ENCODE results near the gene RTN1. TPM values are rescaled to one million over a fixed set of nuclear protein-coding genes. Genes with fewer than 3 reads are reported as not detected.

The RTN1 gene
- total RNA-seq, 1 donor from 2014 or later = not detected

DNA sequence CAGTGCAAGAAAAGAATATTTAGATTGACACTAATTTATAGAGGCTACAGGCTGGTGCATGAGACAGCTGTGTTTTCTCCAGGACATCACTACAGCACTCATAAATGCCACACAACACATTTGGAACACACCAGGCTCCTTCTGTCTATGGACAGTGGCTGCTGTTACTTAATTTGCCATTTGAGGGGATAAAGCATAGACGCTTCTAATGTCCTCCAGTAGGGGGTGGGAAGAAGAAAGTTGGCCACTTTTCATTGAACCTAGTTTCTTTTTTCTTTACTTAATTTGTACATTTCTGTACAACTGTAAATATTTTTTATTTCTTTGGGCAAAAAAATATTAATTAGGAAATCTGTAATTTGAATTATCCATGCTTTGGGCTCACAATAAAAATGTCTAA, 12.4 kb upstream of the RTN1 start:
- no peaks in the 10 kb centered on the region for H3K4me1 Mint-ChIP-seq (ENCODE audit: low read depth)
- H3K27ac Mint-ChIP-seq = no peak overlapping the region
- H3K27me3 Mint-ChIP-seq (ENCODE audit: insufficient read depth) = no peaks in the 10 kb centered on the region
- peaks cover 3% of the 10 kb centered on the region for H3K9me3 Mint-ChIP-seq
- intact Hi-C loops (cut with micrococcal nuclease) = no loop called here
- DNase-seq (ENCODE audit: low spot score) = no peak
- H3K36me3 Mint-ChIP-seq (ENCODE audit: low read depth) = no peaks in the 10 kb centered on the region
- no peak overlapping the region for H3K4me3 Mint-ChIP-seq

DNA sequence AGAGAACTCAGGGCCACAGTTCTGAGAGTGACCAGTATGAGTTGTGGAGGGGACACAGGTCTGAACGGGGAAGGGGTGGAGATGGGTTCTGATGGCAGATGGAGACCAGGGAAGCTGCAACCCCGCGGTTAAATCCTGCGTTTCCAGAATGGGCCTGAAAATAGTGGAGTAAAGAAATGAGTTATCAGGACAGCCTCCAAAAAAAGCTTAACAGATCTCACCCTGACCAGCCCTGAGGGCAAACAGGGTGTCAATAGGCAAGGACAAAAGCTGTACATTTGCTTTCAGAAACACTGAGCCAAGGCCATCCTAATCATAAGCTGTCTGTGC, 555 bp upstream of the RTN1 start:
- H3K4me1 Mint-ChIP-seq (ENCODE audit: low read depth) = peaks cover 6% of the 10 kb centered on the region
- peak overlapping the region; percentile 81 for H3K4me3 Mint-ChIP-seq
- no peaks in the 10 kb centered on the region for H3K9me3 Mint-ChIP-seq
- no peak overlapping the region for H3K27ac Mint-ChIP-seq
- no peak for DNase-seq (ENCODE audit: low spot score)
- intact Hi-C loops (cut with micrococcal nuclease) = no loop called here
- H3K36me3 Mint-ChIP-seq (ENCODE audit: low read depth) = no peaks in the 10 kb centered on the region
- peaks cover 52% of the 10 kb centered on the region for H3K27me3 Mint-ChIP-seq (ENCODE audit: insufficient read depth)

DNA sequence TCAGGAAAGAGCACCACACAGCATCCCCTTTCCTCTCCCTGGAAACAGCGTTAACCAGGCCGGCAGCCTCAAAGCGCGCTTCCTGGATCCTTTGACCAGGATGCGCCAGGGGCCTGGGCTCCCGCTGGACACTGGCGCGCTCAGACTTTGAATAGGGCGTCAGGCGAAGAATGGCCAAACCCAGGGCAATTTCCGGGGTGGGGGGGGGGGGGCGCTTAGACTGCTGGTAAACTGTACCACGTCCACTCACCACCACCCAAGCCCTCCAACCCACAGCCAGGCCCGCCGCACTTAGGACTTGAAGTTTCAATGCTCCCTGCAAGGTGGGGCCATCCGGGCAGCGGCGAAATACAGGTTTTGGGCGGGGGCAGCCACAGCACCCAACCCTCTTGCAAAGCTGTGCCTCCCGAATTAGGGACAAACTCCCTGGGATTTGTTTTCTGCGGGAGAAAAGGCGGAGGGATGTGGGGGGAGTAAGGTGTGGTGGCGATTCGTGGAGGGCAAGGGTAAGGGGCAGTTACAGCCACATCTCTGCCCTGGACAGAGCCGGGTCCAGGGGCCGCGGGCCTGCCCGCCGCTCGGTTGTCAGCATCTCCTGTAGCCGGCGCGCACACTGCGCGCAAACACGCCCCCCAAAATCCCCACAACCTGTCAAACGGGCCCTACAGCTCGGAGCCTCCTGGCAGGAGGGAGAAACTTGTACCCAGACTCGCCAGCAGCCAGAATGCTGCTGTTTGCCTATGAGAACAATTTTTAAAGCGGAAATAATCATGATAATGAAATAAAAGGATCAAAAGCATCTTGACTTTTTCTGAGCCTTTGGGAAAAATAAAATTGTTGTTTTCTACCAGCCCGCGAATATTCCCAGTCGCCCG, 958 bp downstream of the RTN1 start:
- H3K36me3 Mint-ChIP-seq (ENCODE audit: low read depth) = no peaks in the 10 kb centered on the region
- H3K9me3 Mint-ChIP-seq = no peaks in the 10 kb centered on the region
- peaks cover 6% of the 10 kb centered on the region for H3K4me1 Mint-ChIP-seq (ENCODE audit: low read depth)
- H3K27me3 Mint-ChIP-seq (ENCODE audit: insufficient read depth) = peaks cover 61% of the 10 kb centered on the region
- H3K27ac Mint-ChIP-seq = no peak overlapping the region
- intact Hi-C loops (cut with micrococcal nuclease) = no loop called here
- H3K4me3 Mint-ChIP-seq = peak overlapping the region; percentile 62
- no peak for DNase-seq (ENCODE audit: low spot score)

- H3K4me3 Mint-ChIP-seq = no peak overlapping the region
- no peaks in the 10 kb centered on the region for H3K9me3 Mint-ChIP-seq
- intact Hi-C loops (cut with micrococcal nuclease) = no loop called here
- H3K27ac Mint-ChIP-seq = no peak overlapping the region
- H3K4me1 Mint-ChIP-seq (ENCODE audit: low read depth) = peaks cover 6% of the 10 kb centered on the region
- H3K27me3 Mint-ChIP-seq (ENCODE audit: insufficient read depth) = peaks cover 53% of the 10 kb centered on the region
- no peak for DNase-seq (ENCODE audit: low spot score)
- no peaks in the 10 kb centered on the region for H3K36me3 Mint-ChIP-seq (ENCODE audit: low read depth)
These were observed 2.6 kb downstream of the RTN1 start for GRCh38 chr14:59868021-59868420.

DNA sequence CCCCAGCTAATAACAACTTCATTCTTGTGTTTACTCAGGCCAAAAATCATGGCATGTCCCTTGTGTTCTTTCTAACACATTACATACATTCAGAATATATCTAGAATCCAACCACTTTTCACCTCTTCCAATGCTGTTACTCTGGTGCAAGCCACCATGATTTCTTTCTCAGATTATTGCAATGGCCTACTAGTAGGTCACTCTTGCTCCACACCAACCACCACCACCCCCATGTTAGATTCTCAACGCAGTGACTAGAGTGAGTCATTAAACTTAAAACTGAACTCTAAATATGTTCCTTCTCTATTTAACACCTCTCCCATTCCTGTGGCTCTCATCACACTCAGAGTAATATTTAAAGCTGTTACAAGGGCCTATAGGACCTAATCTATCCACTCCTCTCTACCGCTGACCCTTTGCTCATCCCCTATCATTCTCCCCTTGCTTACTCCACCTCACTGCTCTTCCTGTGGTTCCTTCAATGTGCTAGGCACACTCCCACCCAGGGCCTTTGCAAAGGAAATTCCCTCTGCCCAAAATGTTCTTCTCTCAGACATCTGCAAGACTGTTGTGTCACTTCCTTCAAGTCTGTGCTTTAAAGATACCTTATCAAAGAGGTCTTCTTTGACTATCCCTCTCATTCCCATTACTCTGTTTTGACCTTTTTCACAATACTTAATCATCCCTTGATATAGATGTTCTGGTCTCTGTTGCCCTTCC, 6.6 kb downstream of the RTN1 start:
- DNase-seq (ENCODE audit: low spot score) = no peak
- Mint-ChIP-seq H3K27ac (no peak overlapping the region), H3K27me3 (ENCODE audit: insufficient read depth) (peaks cover 26% of the 10 kb centered on the region), H3K4me3 (no peak overlapping the region), H3K9me3 (peaks cover 7% of the 10 kb centered on the region), H3K4me1 (ENCODE audit: low read depth) (no peaks in the 10 kb centered on the region), H3K36me3 (ENCODE audit: low read depth) (no peaks in the 10 kb centered on the region)
- intact Hi-C loops (cut with micrococcal nuclease) = no loop called here

DNA sequence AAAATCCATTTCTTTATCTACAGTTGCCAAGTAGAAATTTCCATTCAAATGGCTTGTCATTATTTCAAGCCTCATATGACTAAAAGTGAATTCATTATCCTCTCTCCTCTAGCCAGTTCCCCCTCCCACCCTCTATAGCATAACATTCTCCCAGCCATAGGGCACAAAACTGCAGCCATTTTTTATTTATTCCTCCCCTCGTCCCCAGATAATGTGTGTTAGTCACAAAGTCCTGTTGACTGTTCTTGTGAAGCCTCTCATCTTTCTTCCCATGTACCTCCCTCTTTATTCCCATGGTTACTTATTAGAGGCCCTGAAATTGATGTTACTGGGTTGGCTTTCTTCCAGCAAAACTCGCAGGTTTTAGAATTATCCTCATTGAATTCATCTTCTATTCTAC, 13.2 kb downstream of the RTN1 start:
- Mint-ChIP-seq H3K9me3 (peaks cover 7% of the 10 kb centered on the region), H3K4me3 (no peak overlapping the region), H3K27ac (no peak overlapping the region), H3K4me1 (ENCODE audit: low read depth) (no peaks in the 10 kb centered on the region), H3K27me3 (ENCODE audit: insufficient read depth) (no peaks in the 10 kb centered on the region), H3K36me3 (ENCODE audit: low read depth) (no peaks in the 10 kb centered on the region)
- intact Hi-C loops (cut with micrococcal nuclease) = no loop called here
- no peak for DNase-seq (ENCODE audit: low spot score)

- Mint-ChIP-seq H3K27ac (no peak overlapping the region), H3K4me3 (no peak overlapping the region), H3K4me1 (ENCODE audit: low read depth) (no peaks in the 10 kb centered on the region), H3K27me3 (ENCODE audit: insufficient read depth) (peaks cover 4% of the 10 kb centered on the region), H3K36me3 (ENCODE audit: low read depth) (no peaks in the 10 kb centered on the region), H3K9me3 (no peaks in the 10 kb centered on the region)
- intact Hi-C loops (cut with micrococcal nuclease) = no loop called here
- DNase-seq (ENCODE audit: low spot score) = no peak
These were observed 18.2 kb downstream of the RTN1 start for GRCh38 chr14:59852350-59852749.

- DNase-seq (ENCODE audit: low spot score) = no peak
- Mint-ChIP-seq H3K4me3 (no peak overlapping the region), H3K27ac (no peak overlapping the region), H3K4me1 (ENCODE audit: low read depth) (no peaks in the 10 kb centered on the region), H3K36me3 (ENCODE audit: low read depth) (no peaks in the 10 kb centered on the region), H3K9me3 (no peaks in the 10 kb centered on the region), H3K27me3 (ENCODE audit: insufficient read depth) (peaks cover 6% of the 10 kb centered on the region)
- intact Hi-C loops (cut with micrococcal nuclease) = no loop called here
These were observed 20.1 kb downstream of the RTN1 start for GRCh38 chr14:59850458-59850857.

GRCh38 chr14:59849411-59850130, 21.0 kb downstream of the RTN1 start:
- no peaks in the 10 kb centered on the region for H3K9me3 Mint-ChIP-seq
- no peaks in the 10 kb centered on the region for H3K36me3 Mint-ChIP-seq (ENCODE audit: low read depth)
- no peaks in the 10 kb centered on the region for H3K4me1 Mint-ChIP-seq (ENCODE audit: low read depth)
- H3K4me3 Mint-ChIP-seq = no peak overlapping the region
- no peak overlapping the region for H3K27ac Mint-ChIP-seq
- intact Hi-C loops (cut with micrococcal nuclease) = no loop called here
- DNase-seq (ENCODE audit: low spot score) = no peak
- peaks cover 6% of the 10 kb centered on the region for H3K27me3 Mint-ChIP-seq (ENCODE audit: insufficient read depth)

GRCh38 chr14:59848671-59849070, 21.9 kb downstream of the RTN1 start:
- H3K36me3 Mint-ChIP-seq (ENCODE audit: low read depth) = no peaks in the 10 kb centered on the region
- intact Hi-C loops (cut with micrococcal nuclease) = no loop called here
- H3K4me3 Mint-ChIP-seq = no peak overlapping the region
- no peak for DNase-seq (ENCODE audit: low spot score)
- no peak overlapping the region for H3K27ac Mint-ChIP-seq
- H3K9me3 Mint-ChIP-seq = no peaks in the 10 kb centered on the region
- H3K27me3 Mint-ChIP-seq (ENCODE audit: insufficient read depth) = peaks cover 6% of the 10 kb centered on the region
- no peaks in the 10 kb centered on the region for H3K4me1 Mint-ChIP-seq (ENCODE audit: low read depth)

GRCh38 chr14:59847711-59848110, 22.9 kb downstream of the RTN1 start:
- H3K4me1 Mint-ChIP-seq (ENCODE audit: low read depth) = no peaks in the 10 kb centered on the region
- H3K27me3 Mint-ChIP-seq (ENCODE audit: insufficient read depth) = peaks cover 9% of the 10 kb centered on the region
- intact Hi-C loops (cut with micrococcal nuclease) = no loop called here
- no peak for DNase-seq (ENCODE audit: low spot score)
- H3K4me3 Mint-ChIP-seq = no peak overlapping the region
- H3K9me3 Mint-ChIP-seq = no peaks in the 10 kb centered on the region
- H3K36me3 Mint-ChIP-seq (ENCODE audit: low read depth) = no peaks in the 10 kb centered on the region
- no peak overlapping the region for H3K27ac Mint-ChIP-seq

DNA sequence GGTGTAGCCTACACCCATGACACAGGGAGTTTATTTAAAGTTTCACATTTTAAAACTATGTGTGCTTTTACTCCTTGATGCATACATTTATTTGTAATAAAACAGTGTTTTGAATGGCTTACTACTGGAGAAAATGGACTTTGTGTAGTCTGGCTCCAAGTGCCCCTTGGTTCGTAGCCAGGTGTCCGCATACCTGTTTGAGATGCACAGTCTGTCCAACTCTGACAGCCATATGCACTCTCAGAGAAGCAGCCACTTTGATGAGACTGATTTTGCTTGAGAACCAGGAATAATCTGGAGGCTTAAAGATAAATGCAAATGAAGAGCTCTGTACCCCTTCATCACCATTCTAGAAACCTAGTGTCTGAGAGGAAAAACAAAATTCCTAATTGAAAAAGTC, 24.0 kb downstream of the RTN1 start:
- intact Hi-C loops (cut with micrococcal nuclease) = no loop called here

GRCh38 chr14:59845245-59845644, 25.3 kb downstream of the RTN1 start:
- Mint-ChIP-seq H3K9me3 (no peaks in the 10 kb centered on the region), H3K36me3 (ENCODE audit: low read depth) (no peaks in the 10 kb centered on the region), H3K4me1 (ENCODE audit: low read depth) (no peaks in the 10 kb centered on the region), H3K27me3 (ENCODE audit: insufficient read depth) (peaks cover 9% of the 10 kb centered on the region), H3K27ac (no peak overlapping the region), H3K4me3 (no peak overlapping the region)
- intact Hi-C loops (cut with micrococcal nuclease) = no loop called here
- no peak for DNase-seq (ENCODE audit: low spot score)

More for the DNA sequence above, 24.0 kb downstream of the RTN1 start:
- Mint-ChIP-seq H3K27ac (no peak overlapping the region), H3K4me3 (no peak overlapping the region), H3K9me3 (no peaks in the 10 kb centered on the region), H3K27me3 (ENCODE audit: insufficient read depth) (peaks cover 9% of the 10 kb centered on the region), H3K4me1 (ENCODE audit: low read depth) (no peaks in the 10 kb centered on the region), H3K36me3 (ENCODE audit: low read depth) (no peaks in the 10 kb centered on the region)
- DNase-seq (ENCODE audit: low spot score) = no peak

Measured in activated T-helper 1 cell treated with anti-CD3 and anti-CD28 coated beads, Interleukin-12 subunit alpha, Interleukin-12 subunit beta, Interleukin-2, Interleukin-4 antibody, amounts not matched to agents 30 ng/mL and 10 ng/mL and 1 ng/mL, durations not matched to agents 14 hours and 24 hours and 36 hours (primary cell).